Neural cell (in vitro differentiated cells): Measurements from ENCODE around the gene RNF144B.

Experiments used
- CTCF ChIP-seq: fragments of 450-650 bp; IDR thresholded peaks from 2 replicates; pipeline ENCODE4 v1.5.1; 2014; ENCODE audit warnings: antibody characterized with exemption, mild to moderate bottlenecking, moderate library complexity; ENCODE audit not compliant: poor library complexity, severe bottlenecking
- EP300 ChIP-seq: fragments of 450-650 bp; conservative IDR thresholded peaks from 2 replicates; pipeline ENCODE4 v1.6.1; 2014; ENCODE audit warnings: antibody characterized with exemption, mild to moderate bottlenecking, moderate library complexity; ENCODE audit not compliant: poor library complexity, severe bottlenecking
- EZH2 ChIP-seq: fragments of 200-600, 300-800 bp; shearing (Covaris generic), sonication (generic); IDR thresholded peaks from 2 replicates; pipeline ENCODE4 v1.6.1; 2014; ENCODE audit warnings: antibody characterized with exemption, low read length, borderline replicate concordance, mild to moderate bottlenecking; ENCODE audit not compliant: insufficient read depth, poor library complexity, severe bottlenecking
- MXI1 ChIP-seq: fragments of 450-650 bp; conservative IDR thresholded peaks from 2 replicates; pipeline ENCODE4 v1.6.1; 2014; ENCODE audit warnings: antibody characterized with exemption, mild to moderate bottlenecking; ENCODE audit not compliant: poor library complexity, severe bottlenecking
- POLR2AphosphoS5 ChIP-seq: IDR thresholded peaks from 2 replicates; pipeline ENCODE4 v1.6.1; 2012
- RAD21 ChIP-seq: fragments of 450-650 bp; conservative IDR thresholded peaks from 2 replicates; pipeline ENCODE4 v1.6.1; 2014; ENCODE audit warnings: antibody characterized with exemption, mild to moderate bottlenecking, moderate library complexity
- REST ChIP-seq: IDR thresholded peaks from 2 replicates; pipeline ENCODE4 v1.6.1; 2012; ENCODE audit warnings: borderline replicate concordance
- TAF1 ChIP-seq: IDR thresholded peaks from 2 replicates; pipeline ENCODE4 v1.6.1; 2012; ENCODE audit warnings: low read depth

GRCh38 chr6:18380851-18381250, 6.3 kb upstream of the RNF144B start:
- TF ChIP-seq REST (no peak), CTCF (no peak), EP300 (no peak), POLR2AphosphoS5 (no peak), EZH2 (no peak), RAD21 (no peak), TAF1 (no peak), MXI1 (no peak)
